Endothelial cell of umbilical vein (primary cell): ENCODE results near the gene PGAP3. TPM values are rescaled to one million over a fixed set of nuclear protein-coding genes. Genes with fewer than 3 reads are reported as not detected.

Experiments
- BruUV-seq: library from RNA; stranded (reverse); fragments of 400-500 nt; replicated peaks from 2 replicates; lab custom pipeline; 2021; lab: Mats Ljungman, UMichigan
- CTCF ChIA-PET: fragments of 300-600, 350-600 bp; sonication (Branson Sonifier 250); formaldehyde crosslinking; loops from one replicate; lab custom pipeline; 2021; ENCODE audit warnings: antibody characterized with exemption, inconsistent platforms; lab: Charles Lee
- POLR2A ChIA-PET: fragments of 300-600, 350-600 bp; sonication (Branson Sonifier 250); formaldehyde crosslinking; loops from one replicate; lab custom pipeline; 2021; ENCODE audit warnings: antibody characterized with exemption, inconsistent platforms; lab: Charles Lee
- DNase-seq: peaks from one replicate; pipeline ENCODE4 v3.0.0-alpha.2; 2011; ENCODE audit warnings: low read depth, low spot score
- FAIRE-seq: peaks from 2 replicates; lab custom pipeline; 2011; peaks lifted over from hg19 to GRCh38; lab: Jason Lieb, UNC
- H2AFZ ChIP-seq: 2 replicates; pipeline ENCODE4 v1.6.0; 2012; ENCODE audit warnings: low read depth, low read length, control low read depth, inconsistent platforms
- H3K27ac ChIP-seq: 2 replicates; pipeline ENCODE4 v1.5.1; 2011; ENCODE audit warnings: low read depth, mild to moderate bottlenecking, control low read depth, low read length, moderate library complexity; ENCODE audit not compliant: insufficient read depth
- H3K27me3 ChIP-seq, 2 experiments: 2 replicates each; pipeline versions ENCODE4 v1.6.0 to v1.6.1; 2011; ENCODE audit warnings: low read length in 2 of 2, mixed read lengths in 1 of 2; ENCODE audit not compliant: control insufficient read depth in 2 of 2, insufficient read depth in 2 of 2
- H3K36me3 ChIP-seq, 2 experiments: 2 replicates in 1 of 2; 3 replicates in 1 of 2; pipeline ENCODE4 v1.5.1; 2011; ENCODE audit warnings: low read length in 2 of 2, mild to moderate bottlenecking in 1 of 2, moderate library complexity in 1 of 2; ENCODE audit not compliant: control insufficient read depth in 2 of 2, insufficient read depth in 2 of 2; ENCODE audit errors: extremely low read depth in 1 of 2
- H3K4me1 ChIP-seq: 3 replicates; pipeline ENCODE4 v1.5.1; 2011; ENCODE audit warnings: mild to moderate bottlenecking, low read length; ENCODE audit not compliant: control insufficient read depth, insufficient read depth; ENCODE audit errors: extremely low read depth
- H3K4me2 ChIP-seq: 2 replicates; pipeline ENCODE4 v1.6.1; 2011; ENCODE audit warnings: low read length, control low read depth, mixed read lengths; ENCODE audit not compliant: insufficient read depth
- H3K4me3 ChIP-seq, 3 experiments: fragments of 200-600 bp in 1 of 3; sonication (generic), shearing (Covaris generic) in 1 of 3; replicated peaks in 1 of 3; 2 replicates each; pipeline ENCODE4 v1.5.1; 2011 to 2016; ENCODE audit warnings: control low read depth in 3 of 3, low read length in 3 of 3, mild to moderate bottlenecking in 2 of 3, inconsistent platforms in 1 of 3, low read depth in 1 of 3, moderate library complexity in 1 of 3; ENCODE audit not compliant: insufficient read depth in 1 of 3
- H3K79me2 ChIP-seq: 2 replicates; pipeline ENCODE4 v1.6.0; 2012; ENCODE audit warnings: low read length, inconsistent platforms; ENCODE audit not compliant: control insufficient read depth, insufficient read depth
- H3K9ac ChIP-seq: replicated peaks from 2 replicates; pipeline ENCODE3; 2011; ENCODE audit warnings: low read length, control low read depth; ENCODE audit not compliant: insufficient read depth; ENCODE audit errors: extremely low read depth
- H3K9me1 ChIP-seq: replicated peaks from 3 replicates; pipeline ENCODE4 v1.6.0; 2011; ENCODE audit warnings: mild to moderate bottlenecking, low read length; ENCODE audit not compliant: control insufficient read depth, insufficient read depth; ENCODE audit errors: extremely low read depth
- H3K9me3 ChIP-seq: replicated peaks from 2 replicates; pipeline ENCODE4 v1.5.1; 2012; ENCODE audit warnings: low read length, inconsistent platforms; ENCODE audit not compliant: control insufficient read depth, insufficient read depth
- H4K20me1 ChIP-seq: replicated peaks from 2 replicates; pipeline ENCODE3; 2011; ENCODE audit warnings: mild to moderate bottlenecking, low read length; ENCODE audit not compliant: control insufficient read depth, insufficient read depth; ENCODE audit errors: extremely low read depth
- CTCF ChIP-seq, 2 donors: IDR thresholded peaks; 1 replicate in 1 of 2; 2 replicates in 1 of 2; pipeline ENCODE4 v1.5.1; 2011; ENCODE audit warnings: low read length in 2 of 2, mild to moderate bottlenecking in 2 of 2, moderate library complexity in 2 of 2, control low read depth in 1 of 2, inconsistent platforms in 1 of 2, low read depth in 1 of 2; ENCODE audit not compliant: insufficient read depth in 1 of 2; ENCODE audit errors: extremely low read depth in 1 of 2
- EZH2 ChIP-seq: IDR thresholded peaks from 2 replicates; pipeline ENCODE4 v1.6.1; 2012; ENCODE audit warnings: borderline replicate concordance, low read depth, mild to moderate bottlenecking, moderate library complexity, low read length, inconsistent platforms; ENCODE audit not compliant: severe bottlenecking
- FOS ChIP-seq: IDR thresholded peaks from 2 replicates; pipeline ENCODE4 v1.6.1; 2011; ENCODE audit warnings: mild to moderate bottlenecking, low read length, moderate library complexity, borderline replicate concordance; ENCODE audit not compliant: insufficient read depth
- GATA2 ChIP-seq: IDR thresholded peaks from 2 replicates; pipeline ENCODE4 v1.7.0; 2011; ENCODE audit warnings: low read depth, mild to moderate bottlenecking, moderate library complexity, mixed read lengths, low read length; ENCODE audit not compliant: insufficient read length, insufficient read depth
- JUN ChIP-seq: IDR thresholded peaks from 2 replicates; pipeline ENCODE4 v1.6.1; 2011; ENCODE audit warnings: borderline replicate concordance, low read depth; ENCODE audit not compliant: insufficient read length, insufficient read depth
- MAX ChIP-seq: IDR thresholded peaks from 2 replicates; pipeline ENCODE4 v1.6.1; 2011; ENCODE audit not compliant: insufficient read depth, insufficient read length
- MYC ChIP-seq: IDR thresholded peaks from one replicate; pipeline ENCODE4 v1.6.1; 2011; ENCODE audit warnings: mild to moderate bottlenecking, low read depth, low read length
- POLR2A ChIP-seq: IDR thresholded peaks from 2 replicates; pipeline ENCODE4 v1.6.1; 2012; ENCODE audit warnings: low read depth, mild to moderate bottlenecking, control low read depth, low read length
- POLR2AphosphoS5 ChIP-seq: IDR thresholded peaks from 2 replicates; pipeline ENCODE4 v1.6.1; 2012; ENCODE audit warnings: low read depth, mild to moderate bottlenecking, control low read depth, low read length, moderate library complexity; ENCODE audit not compliant: insufficient read depth
- dilution Hi-C: fragments of 300-500 bp; cut with MboI; formaldehyde crosslinking; loops from one replicate; pipeline ENCODE4 v1.15.0; 2019; ENCODE audit warnings: low sequenced_read_pairs; ENCODE audit not compliant: extremely low pct_ligation_motif_present
- intact Hi-C: fragments of 100-400 bp; cut with micrococcal nuclease; formaldehyde crosslinking; loops from one replicate; pipeline ENCODE4 v1.10.0; 2022
- polyA plus RNA-seq, 4 experiments: library from polyadenylated mRNA; depleted of rRNA in 3 of 4; stranded (reverse) in 3 of 4; unstranded in 1 of 4; fragments of >200 nt; gene quantifications; 2 replicates each; pipeline versions ENCODE4 v1.2.1 to v1.2.3, GENCODE V29; 2011 to 2012; ENCODE audit warnings: missing spikeins in 1 of 4
- total RNA-seq: library from RNA; stranded (reverse); gene quantifications from 2 replicates; pipeline ENCODE4 v1.2.3, GENCODE V29; 2021

The PGAP3 gene
- total and polyA plus RNA-seq, 2 donors (not counting 3 experiments of a cell fraction or from before 2014, with no cell fraction given), result 6.4 to 14.9 TPM

GRCh38 chr17:39735882-39736281 is 48.0 kb upstream of the PGAP3 start:
- Histone ChIP-seq H3K27me3 (peaks cover 18 to 19% of the 10 kb centered on the region in 2 experiments), H3K4me3 (no peak overlapping the region), H3K4me1 (peaks cover 10% of the 10 kb centered on the region), H3K79me2 (no peaks in the 10 kb centered on the region), H3K9ac (no peak overlapping the region), H4K20me1 (no peaks in the 10 kb centered on the region), H3K27ac (no peak overlapping the region), H3K4me2 (no peak overlapping the region), H3K9me3 (no peaks in the 10 kb centered on the region), H2AFZ (no peak overlapping the region), H3K9me1 (no peaks in the 10 kb centered on the region), H3K36me3 (no peaks in the 10 kb centered on the region)
- dilution Hi-C loops, result no loop called here
- TF ChIP-seq CTCF (IDR thresholded peaks at IDR 0.05; ENCODE audit: extremely low read depth in 1 of 2, insufficient read depth in 1 of 2, low read depth in 1 of 2, low read length in 2 of 2) (no peak), EZH2 (no peak), FOS (no peak), MYC (no peak), MAX (no peak), POLR2AphosphoS5 (no peak), JUN (no peak), GATA2 (no peak), POLR2A (no peak)
- BruUV-seq, result no TSS peak
- ChIA-PET CTCF (interaction anchor here (1.1 kb wide), 1 partner anchor 114 kb away, joined by 4 read pairs; no protein-coding TSS in a partner anchor), POLR2A (no interaction called here)
- DNase-seq, result no peak
- FAIRE-seq, result no peak
- intact Hi-C loops, result no loop called here
